HepG2 (cell line): ENCODE data around the gene DOCK3. TPM values are rescaled to one million over a fixed set of nuclear protein-coding genes. Genes with fewer than 3 reads are reported as not detected.

ENCODE experiments used
- FLYWCH1 ChIP-seq: sonication (generic); formaldehyde crosslinking; IDR thresholded peaks from 2 replicates; pipeline ENCODE4 v1.8.1; 2023; ENCODE audit warnings: mild to moderate bottlenecking, missing genetic modification reagents
- FOXO4 ChIP-seq: sonication (generic); formaldehyde crosslinking; conservative IDR thresholded peaks from 2 replicates; pipeline ENCODE4 v1.8.1; 2023; ENCODE audit warnings: missing genetic modification reagents
- GFI1 ChIP-seq: sonication (generic); formaldehyde crosslinking; IDR thresholded peaks from 2 replicates; pipeline ENCODE4 v1.5.0; 2020; ENCODE audit warnings: missing genetic modification reagents, mild to moderate bottlenecking, borderline replicate concordance
- SP5 ChIP-seq: IDR thresholded peaks from 2 replicates; pipeline ENCODE4 v1.6.1; 2016; ENCODE audit warnings: low read depth, borderline replicate concordance
- TRAFD1 ChIP-seq: sonication (generic); formaldehyde crosslinking; IDR thresholded peaks from 2 replicates; pipeline ENCODE4 v1.5.1; 2020; ENCODE audit warnings: missing genetic modification reagents, mild to moderate bottlenecking, borderline replicate concordance
- ZBTB26 ChIP-seq: IDR thresholded peaks from 2 replicates; pipeline ENCODE4 v1.6.1; 2016; ENCODE audit warnings: missing compliant biosample characterization, missing genetic modification reagents, borderline replicate concordance
- ZBTB4 ChIP-seq: sonication (generic); formaldehyde crosslinking; IDR thresholded peaks from 2 replicates; pipeline ENCODE4 v1.4.0; 2020; ENCODE audit warnings: missing genetic modification reagents, mild to moderate bottlenecking, borderline replicate concordance
- ZFP36 ChIP-seq: fragments of 150-350 bp; IDR thresholded peaks from 2 replicates; pipeline ENCODE4 v1.6.1; 2018; ENCODE audit warnings: borderline replicate concordance, low read length, low read depth; ENCODE audit not compliant: partially characterized antibody
- ZHX1 ChIP-seq: sonication (generic); formaldehyde crosslinking; IDR thresholded peaks from 2 replicates; pipeline ENCODE4 v1.8.1; 2022; ENCODE audit warnings: low read depth, mild to moderate bottlenecking, missing genetic modification reagents
- ZNF687 ChIP-seq: sonication (generic); formaldehyde crosslinking; IDR thresholded peaks from 2 replicates; pipeline ENCODE4 v1.5.1; 2020; ENCODE audit warnings: mild to moderate bottlenecking, missing genetic modification reagents, moderate library complexity
- ZNF773 ChIP-seq: sonication (generic); formaldehyde crosslinking; IDR thresholded peaks from 2 replicates; pipeline ENCODE4 v1.4.0; 2020; ENCODE audit warnings: missing genetic modification reagents, borderline replicate concordance
- polyA plus RNA-seq, 8 experiments: library from polyadenylated mRNA; depleted of rRNA in 3 of 8; stranded (reverse) in 7 of 8; unstranded in 1 of 8; fragments of >200 nt; fragmentation: Illumina TruSeq in 4 of 8; extraction: Trizol in 4 of 8; gene quantifications; 2 replicates each; pipeline versions ENCODE4 v1.2.1 to v1.2.3, GENCODE V29; 2011 to 2016; ENCODE audit warnings: low read depth in 4 of 8, missing spikeins in 1 of 8, mixed read lengths in 1 of 8; ENCODE audit not compliant: insufficient read depth in 1 of 8
- total RNA-seq, 5 experiments: library from RNA; depleted of rRNA; stranded (reverse); fragments of >200 nt; fragmentation: Illumina TruSeq; extraction: Trizol; gene quantifications; 2 replicates each; pipeline ENCODE4 v1.2.3, GENCODE V29; 2016; ENCODE audit warnings: low read depth in 1 of 5

DOCK3 gene
- total and polyA plus RNA-seq, 2 of the 13 experiments (the other 11 are each of a cell fraction or from before 2014, with no cell fraction given) = not detected

- 0 out of 2 replicates have a peak, but pooled peaks have one; percentile 9 for TF ChIP-seq ZBTB4 (CRISPR knock-in tag)
- no peak for TF ChIP-seq SP5 (CRISPR knock-in tag)
- 0 out of 2 replicates have a peak, but pooled peaks have one; percentile 77 for TF ChIP-seq FOXO4 (CRISPR knock-in tag)
- TF ChIP-seq ZBTB26 = no peak
- TF ChIP-seq ZHX1 = 0 out of 2 replicates have a peak, but pooled peaks have one; percentile 22
- TF ChIP-seq ZNF773 (CRISPR knock-in tag) = no peak
- peak; percentile 81; the same call in 1 of the 2 replicates for TF ChIP-seq FLYWCH1 (CRISPR knock-in tag)
- TF ChIP-seq ZFP36 = no peak
- TF ChIP-seq ZNF687 (CRISPR knock-in tag) = peak; percentile 2; the same call in 1 of the 2 replicates
- no peak for TF ChIP-seq GFI1 (CRISPR knock-in tag)
- TF ChIP-seq TRAFD1 (CRISPR knock-in tag) = no peak
Observed at GRCh38 chr3:51391566-51392354, 717.0 kb downstream of the DOCK3 start (continued).
